Natural killer cell treated with Interleukin-12 subunit alpha and Interleukin-12 subunit beta and Interleukin-15 and Interleukin-18, amount 100 ng/mL, for 72 hours (primary cell): ENCODE measurements around the gene TOX3. TPM values are rescaled to one million over a fixed set of nuclear protein-coding genes. Genes with fewer than 3 reads are reported as not detected.
A peak's percentile ranks its signal among the peaks of the same experiment; 100 is the strongest.

Source experiments
- ATAC-seq, 2 donors: fragments of 150-1000 bp; cut with Tn5 transposase in 1 of 2; sonication (Bioruptor Pico), chemical (Tn5 transposase) in 1 of 2; 2 replicates each; pipeline ENCODE4 v1.10.0; 2021
- DNase-seq: peaks from one replicate; pipeline ENCODE4 v3.0.0; 2022; ENCODE audit warnings: low spot score
- H3K27ac Mint-ChIP-seq, 2 donors: 1 replicate in 1 of 2; 2 replicates in 1 of 2; pipeline ENCODE4 v1.8.0; 2022; ENCODE audit warnings: mixed read lengths in 2 of 2, mild to moderate bottlenecking in 1 of 2, moderate library complexity in 1 of 2
- H3K27me3 Mint-ChIP-seq, 2 donors: 1 replicate in 1 of 2; 2 replicates in 1 of 2; pipeline ENCODE4 v1.8.0; 2022; ENCODE audit warnings: mixed read lengths in 2 of 2
- H3K36me3 Mint-ChIP-seq: one replicate; pipeline ENCODE4 v1.8.0; 2022; ENCODE audit warnings: mixed read lengths
- H3K4me1 Mint-ChIP-seq, 2 donors: 1 replicate in 1 of 2; 2 replicates in 1 of 2; pipeline ENCODE4 v1.8.0; 2022; ENCODE audit warnings: low read depth in 2 of 2, mixed read lengths in 2 of 2, mild to moderate bottlenecking in 1 of 2
- H3K4me3 Mint-ChIP-seq: one replicate; pipeline ENCODE4 v1.8.0; 2022; ENCODE audit warnings: mixed read lengths
- H3K9me3 Mint-ChIP-seq: 2 replicates; pipeline ENCODE4 v1.8.0; 2022; ENCODE audit warnings: mixed read lengths
- total RNA-seq, 2 donors: library from RNA; stranded (reverse); gene quantifications; one replicate each; pipeline ENCODE4 v1.2.3, GENCODE V29; 2022

Gene TOX3
- total RNA-seq, 2 donors from 2014 or later: not detected

- Mint-ChIP-seq H3K9me3 (peaks cover 13% of the 10 kb centered on the region), H3K36me3 (no peaks in the 10 kb centered on the region), H3K4me1 (no peaks in the 10 kb centered on the region), H3K4me3 (no peak overlapping the region), H3K27me3 (no peaks in the 10 kb centered on the region), H3K27ac (no peak overlapping the region)
- no peak for ATAC-seq
- no peak for DNase-seq
These were observed 25.7 kb upstream of the TOX3 start for GRCh38 chr16:52572656-52573055.

- DNase-seq (no peak), ATAC-seq (no peak)
- no peaks in the 10 kb centered on the region for H3K36me3 Mint-ChIP-seq
- peaks cover 16% of the 10 kb centered on the region for H3K9me3 Mint-ChIP-seq
- no peaks in the 10 kb centered on the region for H3K4me1 Mint-ChIP-seq
- no peak overlapping the region for H3K27ac Mint-ChIP-seq
- H3K4me3 Mint-ChIP-seq: no peak overlapping the region
- peaks cover 0 to 5% of the 10 kb centered on the region in 2 donors for H3K27me3 Mint-ChIP-seq
These were observed 23.6 kb upstream of the TOX3 start for GRCh38 chr16:52570495-52571091.

GRCh38 chr16:52569701-52570100 is 22.8 kb upstream of the TOX3 start:
- Mint-ChIP-seq H3K36me3 (no peaks in the 10 kb centered on the region), H3K27me3 (peaks cover 0 to 5% of the 10 kb centered on the region in 2 donors), H3K27ac (no peak overlapping the region), H3K4me3 (no peak overlapping the region), H3K9me3 (peaks cover 16% of the 10 kb centered on the region), H3K4me1 (no peaks in the 10 kb centered on the region)
- ATAC-seq (no peak), DNase-seq (no peak)

- peaks cover 16% of the 10 kb centered on the region for H3K9me3 Mint-ChIP-seq
- DNase-seq (no peak), ATAC-seq (no peak)
- H3K27me3 Mint-ChIP-seq: peaks cover 0 to 5% of the 10 kb centered on the region in 2 donors
- no peak overlapping the region for H3K27ac Mint-ChIP-seq
- H3K4me3 Mint-ChIP-seq: no peak overlapping the region
- no peaks in the 10 kb centered on the region for H3K36me3 Mint-ChIP-seq
- no peaks in the 10 kb centered on the region for H3K4me1 Mint-ChIP-seq
These were observed 22.2 kb upstream of the TOX3 start for GRCh38 chr16:52568983-52569690.

GRCh38 chr16:52568495-52568894 is 21.6 kb upstream of the TOX3 start:
- H3K4me3 Mint-ChIP-seq: no peak overlapping the region
- H3K4me1 Mint-ChIP-seq: no peaks in the 10 kb centered on the region
- no peaks in the 10 kb centered on the region for H3K36me3 Mint-ChIP-seq
- peaks cover 0 to 5% of the 10 kb centered on the region in 2 donors for H3K27me3 Mint-ChIP-seq
- DNase-seq (no peak), ATAC-seq (no peak)
- H3K9me3 Mint-ChIP-seq: peaks cover 20% of the 10 kb centered on the region
- H3K27ac Mint-ChIP-seq: no peak overlapping the region

GRCh38 chr16:52567193-52567592 is 20.2 kb upstream of the TOX3 start:
- Mint-ChIP-seq H3K9me3 (peaks cover 16% of the 10 kb centered on the region), H3K27ac (no peak overlapping the region), H3K27me3 (peaks cover 0 to 5% of the 10 kb centered on the region in 2 donors), H3K4me1 (no peaks in the 10 kb centered on the region), H3K4me3 (no peak overlapping the region), H3K36me3 (no peaks in the 10 kb centered on the region)
- ATAC-seq (peak in 1 of 2 donors; percentile 28), DNase-seq (no peak)

GRCh38 chr16:52563767-52564611 is 17.0 kb upstream of the TOX3 start:
- Mint-ChIP-seq H3K9me3 (peaks cover 9% of the 10 kb centered on the region), H3K27me3 (peaks cover 0 to 5% of the 10 kb centered on the region in 2 donors), H3K4me1 (no peaks in the 10 kb centered on the region), H3K36me3 (no peaks in the 10 kb centered on the region), H3K27ac (no peak overlapping the region), H3K4me3 (no peak overlapping the region)
- no peak for ATAC-seq
- DNase-seq: no peak

- Mint-ChIP-seq H3K9me3 (peaks cover 9% of the 10 kb centered on the region), H3K27ac (no peak overlapping the region), H3K4me1 (no peaks in the 10 kb centered on the region), H3K36me3 (no peaks in the 10 kb centered on the region), H3K27me3 (peaks cover 0 to 5% of the 10 kb centered on the region in 2 donors), H3K4me3 (no peak overlapping the region)
- DNase-seq (no peak), ATAC-seq (no peak)
These were observed 15.8 kb upstream of the TOX3 start for GRCh38 chr16:52562770-52563169.

GRCh38 chr16:52561910-52562741 is 15.2 kb upstream of the TOX3 start:
- DNase-seq (no peak), ATAC-seq (no peak)
- Mint-ChIP-seq H3K4me3 (no peak overlapping the region), H3K36me3 (no peaks in the 10 kb centered on the region), H3K4me1 (no peaks in the 10 kb centered on the region), H3K27me3 (peaks cover 0 to 5% of the 10 kb centered on the region in 2 donors), H3K9me3 (peaks cover 9% of the 10 kb centered on the region), H3K27ac (no peak overlapping the region)

GRCh38 chr16:52558448-52558847 is 11.5 kb upstream of the TOX3 start:
- H3K27ac Mint-ChIP-seq: no peak overlapping the region
- DNase-seq (no peak), ATAC-seq (no peak)
- H3K27me3 Mint-ChIP-seq: no peaks in the 10 kb centered on the region
- H3K4me3 Mint-ChIP-seq: no peak overlapping the region
- no peaks in the 10 kb centered on the region for H3K36me3 Mint-ChIP-seq
- H3K4me1 Mint-ChIP-seq: no peaks in the 10 kb centered on the region
- peaks cover 2% of the 10 kb centered on the region for H3K9me3 Mint-ChIP-seq

GRCh38 chr16:52557236-52557635 is 10.3 kb upstream of the TOX3 start:
- ATAC-seq (no peak), DNase-seq (no peak)
- no peaks in the 10 kb centered on the region for H3K36me3 Mint-ChIP-seq
- H3K4me1 Mint-ChIP-seq: no peaks in the 10 kb centered on the region
- H3K9me3 Mint-ChIP-seq: peaks cover 2% of the 10 kb centered on the region
- no peak overlapping the region for H3K27ac Mint-ChIP-seq
- no peaks in the 10 kb centered on the region for H3K27me3 Mint-ChIP-seq
- no peak overlapping the region for H3K4me3 Mint-ChIP-seq

- H3K4me1 Mint-ChIP-seq: no peaks in the 10 kb centered on the region
- H3K27ac Mint-ChIP-seq: no peak overlapping the region
- H3K36me3 Mint-ChIP-seq: no peaks in the 10 kb centered on the region
- H3K9me3 Mint-ChIP-seq: peaks cover 2% of the 10 kb centered on the region
- no peaks in the 10 kb centered on the region for H3K27me3 Mint-ChIP-seq
- H3K4me3 Mint-ChIP-seq: no peak overlapping the region
- DNase-seq: no peak
- ATAC-seq: no peak
These were observed 9.1 kb upstream of the TOX3 start for GRCh38 chr16:52556083-52556482.

GRCh38 chr16:52555572-52555971 is 8.6 kb upstream of the TOX3 start:
- ATAC-seq: no peak

More at GRCh38 chr16:52555572-52555971, 8.6 kb upstream of the TOX3 start:
- Mint-ChIP-seq H3K27ac (no peak overlapping the region), H3K36me3 (no peaks in the 10 kb centered on the region), H3K4me1 (no peaks in the 10 kb centered on the region), H3K4me3 (no peak overlapping the region), H3K27me3 (no peaks in the 10 kb centered on the region), H3K9me3 (peaks cover 2% of the 10 kb centered on the region)
- DNase-seq: no peak
